NCI-H1417 treated with DMSO at 0.1 percent for 48 hours (cell line): ENCODE data around the gene TP73.

Experiments
- DNase-seq: peaks from one replicate; lab custom pipeline; 2025; lab: John Stamatoyannopoulos, UW

Gene TP73

DNA sequence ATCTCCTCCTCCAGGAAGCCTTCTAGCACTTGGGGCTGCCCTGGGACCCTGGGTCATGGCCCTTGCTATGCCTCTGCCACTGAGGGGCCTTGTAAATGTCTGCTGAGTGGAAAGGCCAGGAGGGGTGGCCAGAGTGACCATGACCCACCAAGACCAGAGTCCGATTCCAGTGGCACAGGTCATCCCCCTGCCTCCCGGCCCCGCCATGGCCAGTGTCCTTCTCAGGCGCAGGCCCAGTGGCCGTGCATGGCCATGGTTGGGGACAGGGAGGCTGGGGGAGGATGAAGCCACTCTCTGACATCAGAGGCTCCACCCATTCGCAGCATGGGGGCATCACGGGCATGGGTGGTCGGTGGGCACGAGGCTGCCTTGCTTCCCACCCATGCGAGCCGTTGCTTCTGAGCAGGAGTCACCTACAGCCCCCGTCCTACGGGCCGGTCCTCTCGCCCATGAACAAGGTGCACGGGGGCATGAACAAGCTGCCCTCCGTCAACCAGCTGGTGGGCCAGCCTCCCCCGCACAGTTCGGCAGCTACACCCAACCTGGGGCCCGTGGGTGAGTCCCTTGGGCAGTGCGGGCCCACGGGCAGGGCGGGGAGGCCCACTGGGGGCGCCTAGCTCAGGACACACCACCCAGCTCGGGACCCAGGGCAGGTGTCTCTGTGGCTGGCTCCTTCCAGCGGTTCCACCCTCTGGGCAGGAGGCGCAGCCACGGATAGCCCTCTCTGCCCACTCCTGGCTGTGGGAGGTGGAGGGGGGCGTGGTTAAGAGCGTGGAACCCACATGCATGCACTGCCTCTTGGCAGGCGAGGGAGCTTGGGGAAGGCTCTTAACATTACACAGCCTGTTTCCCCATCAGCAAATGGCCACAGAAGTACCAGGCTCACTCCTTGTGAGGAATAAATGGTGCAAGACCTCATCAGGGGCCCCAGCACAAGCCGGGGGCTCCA lies 77.6 kb downstream of the TP73 start:
- no peak for DNase-seq

DNA sequence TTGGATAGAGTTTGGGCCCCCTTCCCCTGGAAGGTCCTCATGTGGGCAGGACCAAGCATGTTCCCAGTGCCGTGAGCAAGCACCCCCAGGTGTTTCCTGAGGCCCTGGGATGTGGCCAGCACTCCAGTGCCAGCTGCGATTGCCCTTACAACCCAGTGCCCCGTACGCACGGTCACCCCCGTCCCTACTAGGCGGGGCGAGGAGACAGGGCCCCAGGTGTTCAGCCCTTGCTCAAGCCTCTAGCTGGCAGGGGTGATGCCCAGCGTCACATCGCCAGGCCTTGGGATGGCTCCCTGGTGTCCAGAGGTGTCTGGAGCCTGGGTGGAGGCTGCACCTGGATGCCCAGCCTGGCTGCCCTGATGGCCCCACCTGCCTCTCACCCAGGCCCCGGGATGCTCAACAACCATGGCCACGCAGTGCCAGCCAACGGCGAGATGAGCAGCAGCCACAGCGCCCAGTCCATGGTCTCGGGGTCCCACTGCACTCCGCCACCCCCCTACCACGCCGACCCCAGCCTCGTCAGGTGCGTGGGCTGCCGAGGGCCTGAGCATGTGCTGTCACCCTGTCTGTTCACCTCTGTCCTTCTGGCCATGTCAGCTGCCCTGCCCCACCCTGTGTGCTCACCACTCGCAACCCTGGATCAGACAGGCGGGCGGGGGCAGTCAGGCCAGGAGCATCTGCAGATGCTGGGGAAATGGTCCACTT lies 78.4 kb downstream of the TP73 start:
- no peak for DNase-seq

DNA sequence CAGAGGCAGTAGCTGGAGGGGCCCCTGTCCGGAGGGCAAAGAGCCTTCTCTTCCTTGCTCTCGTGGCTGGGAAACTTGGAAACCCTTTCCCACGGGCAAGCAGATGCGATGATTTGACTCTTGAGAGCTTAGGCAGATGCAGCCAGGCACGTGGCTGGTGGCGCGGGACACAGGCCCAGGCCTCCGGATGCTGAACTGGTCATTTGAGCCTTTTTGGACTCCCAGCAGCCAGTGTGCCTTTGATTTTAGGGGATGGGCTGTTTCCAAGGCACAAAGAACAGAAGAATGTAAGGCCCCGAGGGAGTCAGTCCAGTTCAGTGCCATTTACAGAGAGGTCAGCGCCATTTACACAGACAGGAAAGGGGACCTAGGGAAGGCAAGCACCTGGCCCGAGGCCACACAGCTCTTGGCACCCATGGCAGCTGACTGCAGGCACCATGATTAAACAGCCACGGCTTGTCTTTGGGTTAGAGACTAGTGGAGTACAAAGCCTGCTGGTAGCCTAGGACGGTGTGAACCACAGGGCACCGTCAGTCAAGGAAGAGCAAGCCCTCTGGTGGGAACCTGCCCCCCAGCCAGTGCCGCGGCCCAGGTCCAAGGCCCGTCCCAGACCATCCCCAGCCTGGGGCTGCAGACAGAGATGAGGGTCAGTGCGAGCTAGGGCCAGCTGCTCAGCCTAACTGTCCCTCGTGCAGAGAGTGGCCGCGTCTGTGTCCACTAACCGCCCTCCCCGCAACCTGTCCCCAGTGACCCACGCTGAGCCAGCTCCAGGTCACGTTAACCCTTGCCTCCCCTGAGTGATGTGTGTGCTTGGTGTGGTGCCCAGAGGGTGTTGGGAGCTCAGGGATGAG lies 79.5 kb downstream of the TP73 start:
- DNase-seq = no peak

DNA sequence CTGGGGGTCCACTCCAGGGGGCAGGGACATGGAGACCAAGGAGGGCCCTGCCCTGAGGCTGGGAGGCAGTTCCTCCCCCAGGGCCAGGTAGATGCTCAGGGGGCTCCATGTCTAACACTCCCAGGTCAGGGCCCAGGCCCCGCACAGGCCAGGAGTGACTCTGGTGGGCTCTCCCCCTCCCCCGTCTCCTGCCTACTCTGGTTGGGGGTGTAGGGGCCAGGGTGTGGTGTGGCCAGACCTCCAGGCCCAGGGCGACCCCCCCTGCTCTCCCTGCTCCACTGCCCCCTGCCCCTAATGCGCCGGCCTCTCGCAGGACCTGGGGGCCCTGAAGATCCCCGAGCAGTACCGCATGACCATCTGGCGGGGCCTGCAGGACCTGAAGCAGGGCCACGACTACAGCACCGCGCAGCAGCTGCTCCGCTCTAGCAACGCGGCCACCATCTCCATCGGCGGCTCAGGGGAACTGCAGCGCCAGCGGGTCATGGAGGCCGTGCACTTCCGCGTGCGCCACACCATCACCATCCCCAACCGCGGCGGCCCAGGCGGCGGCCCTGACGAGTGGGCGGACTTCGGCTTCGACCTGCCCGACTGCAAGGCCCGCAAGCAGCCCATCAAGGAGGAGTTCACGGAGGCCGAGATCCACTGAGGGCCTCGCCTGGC lies 80.2 kb downstream of the TP73 start:
- DNase-seq = no peak

DNA sequence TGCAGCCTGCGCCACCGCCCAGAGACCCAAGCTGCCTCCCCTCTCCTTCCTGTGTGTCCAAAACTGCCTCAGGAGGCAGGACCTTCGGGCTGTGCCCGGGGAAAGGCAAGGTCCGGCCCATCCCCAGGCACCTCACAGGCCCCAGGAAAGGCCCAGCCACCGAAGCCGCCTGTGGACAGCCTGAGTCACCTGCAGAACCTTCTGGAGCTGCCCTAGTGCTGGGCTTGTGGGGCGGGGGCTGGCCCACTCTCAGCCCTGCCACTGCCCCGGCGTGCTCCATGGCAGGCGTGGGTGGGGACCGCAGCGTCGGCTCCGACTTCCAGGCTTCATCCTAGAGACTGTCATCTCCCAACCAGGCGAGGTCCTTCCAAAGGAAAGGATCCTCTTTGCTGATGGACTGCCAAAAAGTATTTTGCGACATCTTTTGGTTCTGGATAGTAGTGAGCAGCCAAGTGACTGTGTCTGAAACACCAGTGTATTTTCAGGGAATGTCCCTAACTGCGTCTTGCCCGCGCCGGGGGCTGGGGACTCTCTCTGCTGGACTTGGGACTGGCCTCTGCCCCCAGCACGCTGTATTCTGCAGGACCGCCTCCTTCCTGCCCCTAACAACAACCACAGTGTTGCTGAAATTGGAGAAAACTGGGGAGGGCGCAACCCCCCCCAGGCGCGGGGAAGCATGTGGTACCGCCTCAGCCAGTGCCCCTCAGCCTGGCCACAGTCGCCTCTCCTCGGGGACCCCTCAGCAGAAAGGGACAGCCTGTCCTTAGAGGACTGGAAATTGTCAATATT lies 81.0 kb downstream of the TP73 start:
- no peak for DNase-seq

DNA sequence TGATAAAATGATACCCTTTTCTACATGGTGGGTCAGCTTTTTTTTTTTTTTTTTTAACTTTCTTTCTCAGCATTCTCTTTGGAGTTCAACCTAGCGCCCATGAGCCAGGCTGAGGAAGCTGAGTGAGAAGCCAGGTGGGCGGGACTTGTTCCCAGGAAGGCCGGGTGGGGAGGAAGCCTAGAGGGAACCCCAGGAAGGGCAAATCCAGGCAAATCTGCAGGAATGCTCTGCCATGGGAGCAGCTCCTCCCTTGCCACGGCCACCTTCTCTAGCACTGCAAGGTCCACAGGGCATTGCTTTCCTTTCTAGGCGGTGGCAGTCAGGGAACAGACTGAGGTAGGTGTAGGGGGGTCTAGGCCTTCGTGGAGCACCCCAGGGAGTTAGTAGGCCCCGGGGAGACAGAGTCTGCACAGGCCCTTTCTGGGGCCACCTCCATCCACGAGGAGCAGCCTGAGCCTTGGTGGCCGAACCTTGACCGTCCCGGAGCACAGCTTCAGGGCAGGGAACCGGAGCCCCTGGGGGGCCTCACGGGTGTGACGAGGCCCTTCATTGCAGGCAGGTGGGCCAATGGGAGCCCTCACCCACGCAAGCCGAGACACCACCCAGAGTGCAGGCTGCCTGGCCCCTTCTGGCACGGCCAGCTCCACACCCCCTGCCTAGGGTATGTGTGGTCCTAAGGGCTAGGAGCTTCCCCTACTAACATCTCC lies 81.7 kb downstream of the TP73 start:
- DNase-seq = no peak

DNA sequence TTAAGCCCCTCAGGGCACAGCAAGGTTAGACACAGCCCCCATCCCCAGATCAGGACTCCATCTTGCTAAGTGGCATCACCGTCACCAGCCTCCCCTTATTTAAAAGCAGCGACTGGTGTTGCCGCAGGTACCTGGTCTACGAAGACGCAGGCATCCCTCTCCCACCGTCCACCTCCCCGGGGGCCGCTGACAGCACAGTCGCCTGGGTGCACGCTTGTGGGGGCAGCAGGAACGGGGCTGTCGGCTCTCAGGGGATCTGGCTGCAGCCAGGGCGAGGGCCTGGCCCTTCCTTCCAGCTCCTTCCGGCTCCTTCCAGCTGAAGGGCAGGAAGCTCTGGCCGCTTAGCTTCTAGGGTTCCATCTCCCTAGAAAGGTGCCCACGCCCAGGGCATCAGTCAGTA lies 82.3 kb downstream of the TP73 start:
- DNase-seq = no peak

DNA sequence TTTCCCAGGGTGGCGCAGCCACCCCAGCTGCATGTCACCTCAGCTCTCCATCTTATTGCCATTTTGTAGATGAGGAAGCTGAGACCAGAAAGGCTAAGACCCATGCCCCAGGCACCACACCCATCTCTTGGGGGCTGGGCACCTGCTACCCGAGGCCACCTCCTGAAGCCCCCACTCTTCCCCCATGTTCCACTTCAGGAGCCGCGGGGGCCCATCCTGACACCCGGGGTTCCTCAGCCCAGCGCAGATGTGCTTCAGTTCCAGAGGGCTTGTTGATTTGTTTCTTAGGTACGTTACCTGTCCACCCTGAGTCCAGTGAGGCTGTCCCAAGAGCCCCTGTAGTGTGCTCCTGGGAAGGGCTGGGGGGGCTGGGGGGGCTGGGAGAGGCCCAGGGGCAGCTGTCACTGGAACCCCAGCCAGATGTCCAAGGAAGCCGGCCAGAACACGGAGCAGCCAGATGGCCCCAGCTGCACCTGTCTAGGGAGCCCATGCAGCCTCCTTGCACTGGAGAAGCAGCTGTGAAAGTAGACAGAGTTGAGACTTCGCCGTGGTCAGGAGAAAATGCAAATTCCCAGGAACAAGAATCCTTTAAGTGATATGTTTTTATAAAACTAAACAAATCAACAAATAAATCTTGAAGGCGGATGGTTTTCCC lies 82.8 kb downstream of the TP73 start:
- DNase-seq = no peak

DNA sequence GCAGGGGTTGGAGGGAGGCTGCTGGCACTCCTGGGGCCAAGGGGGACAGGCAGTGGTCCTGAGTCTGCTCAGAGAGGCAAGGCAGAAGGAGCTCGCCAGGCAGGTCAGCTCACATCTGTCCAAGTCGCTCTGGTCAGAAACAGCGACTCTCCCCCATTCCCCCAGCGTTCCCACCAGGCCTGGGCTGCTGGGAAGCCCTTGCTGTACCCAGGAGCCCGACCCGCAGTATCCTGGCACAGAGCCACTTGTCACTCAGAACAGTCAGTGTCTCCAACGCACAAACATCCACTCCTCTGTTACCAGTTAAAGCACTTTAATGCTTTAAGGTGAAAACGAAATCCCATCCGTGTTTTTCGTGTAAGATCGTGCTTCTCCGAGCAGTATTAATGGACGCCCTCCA lies 83.4 kb downstream of the TP73 start:
- DNase-seq = no peak

DNA sequence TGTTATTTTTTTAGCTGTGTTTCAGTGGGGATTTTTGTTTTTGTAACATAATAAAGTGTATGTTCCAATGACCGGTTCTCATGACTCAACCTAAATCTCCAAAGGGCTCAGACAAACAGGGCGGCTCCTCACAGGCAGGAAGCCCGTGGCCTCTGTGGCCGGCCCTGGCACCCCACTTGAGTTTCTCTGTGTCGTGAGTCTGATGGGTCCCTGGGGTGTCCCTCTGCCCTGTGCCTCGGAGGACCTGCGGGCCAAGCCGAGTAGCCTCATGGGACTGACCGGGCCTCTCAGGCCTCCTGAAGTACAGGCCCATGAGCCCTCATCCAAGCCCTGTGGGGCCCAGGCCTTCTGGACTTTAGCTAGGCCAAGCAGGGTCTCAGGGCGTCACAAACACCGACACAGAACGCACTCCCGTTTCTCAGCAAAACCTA lies 83.8 kb downstream of the TP73 start:
- DNase-seq = no peak

DNA sequence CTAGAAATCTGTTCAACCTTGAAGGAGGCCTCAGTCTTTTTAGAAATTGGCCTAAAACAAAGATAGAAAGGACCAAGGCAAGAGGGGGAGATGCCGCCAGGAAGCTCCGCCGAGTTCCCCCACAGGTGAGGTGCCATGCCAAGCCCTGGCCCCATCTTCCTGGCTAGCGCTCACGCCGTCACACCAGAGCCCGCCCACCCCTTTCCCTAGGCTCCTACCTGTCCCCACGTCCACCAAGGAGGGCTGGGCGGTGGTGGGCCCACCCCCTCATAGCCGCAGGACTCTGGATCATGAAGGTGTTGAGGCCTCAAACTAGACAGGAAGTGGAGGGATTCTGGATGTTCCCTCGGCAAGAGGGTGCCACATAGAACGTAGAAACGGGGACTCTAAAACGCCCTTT lies 84.4 kb downstream of the TP73 start:
- DNase-seq = no peak

DNA sequence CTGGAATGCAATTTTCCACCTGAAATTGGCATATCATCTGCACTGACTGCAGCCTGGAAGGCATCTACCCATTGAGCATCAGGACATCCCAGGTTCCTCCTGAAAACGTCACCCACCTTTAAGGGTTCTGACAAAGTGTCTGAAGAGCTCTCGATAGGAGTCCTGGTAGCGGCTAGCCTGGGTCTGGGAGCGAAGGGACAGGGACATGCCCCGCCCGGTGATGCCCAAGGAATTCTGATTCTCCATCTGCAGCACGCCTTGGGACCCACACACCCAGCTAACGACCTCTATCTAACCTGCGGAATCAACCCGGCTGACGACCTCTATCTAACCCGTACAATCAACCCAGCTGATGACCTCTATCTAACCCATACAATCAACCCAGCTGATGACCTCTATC lies 86.6 kb downstream of the TP73 start:
- no peak for DNase-seq

DNA sequence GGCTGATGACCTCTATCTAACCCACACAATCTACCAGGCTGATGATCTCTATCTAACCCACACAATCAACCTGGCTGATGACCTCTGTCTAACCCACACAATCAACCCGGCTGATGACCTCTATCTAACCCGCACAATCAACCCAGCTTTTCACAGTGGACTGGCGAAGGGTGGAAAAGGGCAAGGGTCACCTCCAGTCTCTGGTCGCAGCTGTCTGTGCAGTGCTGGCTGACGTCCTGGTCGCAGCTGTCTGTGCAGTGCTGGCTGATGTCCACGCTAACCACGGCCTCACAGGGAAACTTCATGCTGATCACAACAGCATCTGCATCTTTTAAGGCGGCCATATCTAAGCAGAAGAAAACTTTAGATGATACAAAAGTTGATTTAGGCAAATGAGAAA lies 87.7 kb downstream of the TP73 start:
- no peak for DNase-seq

DNA sequence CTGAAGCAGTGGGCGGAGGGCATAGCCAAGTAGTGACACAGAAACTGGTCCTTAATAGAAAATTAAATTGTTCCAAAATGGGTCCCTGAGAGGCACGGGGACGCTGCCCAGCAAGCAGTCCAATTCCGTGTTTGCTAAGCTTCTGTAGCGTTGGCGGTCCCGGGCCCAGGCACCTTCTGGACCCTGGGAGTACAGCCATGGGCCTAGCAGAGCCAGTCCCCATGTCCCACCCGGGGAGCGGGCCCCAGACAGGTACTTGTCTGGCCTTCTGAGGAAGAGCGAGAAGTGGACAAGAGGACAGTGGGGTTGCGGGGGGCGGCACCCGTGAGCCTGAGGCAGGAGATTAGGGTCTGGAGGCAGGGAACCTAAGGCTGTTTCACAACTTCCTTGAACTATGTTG lies 88.4 kb downstream of the TP73 start:
- DNase-seq = no peak

DNA sequence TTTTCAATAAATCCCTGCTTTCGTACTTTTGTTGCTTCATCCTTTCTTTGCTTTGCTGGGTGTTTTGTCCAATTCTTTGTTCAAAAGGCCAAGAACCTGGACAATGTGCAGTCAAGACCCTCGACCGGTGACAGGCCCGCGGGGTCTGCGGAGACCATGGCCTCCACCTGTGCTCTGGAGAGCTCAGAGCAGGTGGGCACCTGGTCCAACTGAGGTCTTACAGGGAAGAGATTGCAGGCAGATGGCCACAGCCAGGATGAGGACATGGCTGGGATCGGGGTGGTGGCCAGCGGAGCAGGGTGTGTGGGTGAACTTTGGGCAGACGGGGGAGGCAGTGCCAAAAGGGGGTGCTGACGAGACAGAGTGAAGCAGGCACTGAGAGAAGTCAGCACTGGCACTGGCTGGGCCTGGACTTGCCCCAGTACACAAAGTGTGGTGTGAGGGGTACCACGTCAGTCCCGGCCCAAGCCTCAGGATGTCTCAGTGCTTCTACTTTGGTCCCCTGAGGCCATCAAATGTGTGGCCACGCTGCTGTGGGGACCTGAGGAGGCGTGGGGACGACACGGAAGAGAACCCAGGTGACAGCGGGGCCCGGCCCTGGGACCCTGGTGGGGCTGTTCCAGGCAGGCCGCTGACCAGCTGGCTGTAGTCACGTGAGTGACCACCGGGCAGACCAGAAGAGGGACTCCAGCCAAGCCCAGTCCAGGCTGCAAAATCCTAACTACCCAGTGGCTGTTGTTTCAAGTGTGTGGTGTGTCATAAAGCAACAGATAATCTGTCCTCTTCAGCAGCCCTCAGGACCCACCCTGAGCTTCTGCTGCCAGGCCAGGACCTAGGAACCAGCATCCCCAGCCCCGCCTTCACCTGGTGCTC lies 89.5 kb downstream of the TP73 start:
- DNase-seq = no peak

DNA sequence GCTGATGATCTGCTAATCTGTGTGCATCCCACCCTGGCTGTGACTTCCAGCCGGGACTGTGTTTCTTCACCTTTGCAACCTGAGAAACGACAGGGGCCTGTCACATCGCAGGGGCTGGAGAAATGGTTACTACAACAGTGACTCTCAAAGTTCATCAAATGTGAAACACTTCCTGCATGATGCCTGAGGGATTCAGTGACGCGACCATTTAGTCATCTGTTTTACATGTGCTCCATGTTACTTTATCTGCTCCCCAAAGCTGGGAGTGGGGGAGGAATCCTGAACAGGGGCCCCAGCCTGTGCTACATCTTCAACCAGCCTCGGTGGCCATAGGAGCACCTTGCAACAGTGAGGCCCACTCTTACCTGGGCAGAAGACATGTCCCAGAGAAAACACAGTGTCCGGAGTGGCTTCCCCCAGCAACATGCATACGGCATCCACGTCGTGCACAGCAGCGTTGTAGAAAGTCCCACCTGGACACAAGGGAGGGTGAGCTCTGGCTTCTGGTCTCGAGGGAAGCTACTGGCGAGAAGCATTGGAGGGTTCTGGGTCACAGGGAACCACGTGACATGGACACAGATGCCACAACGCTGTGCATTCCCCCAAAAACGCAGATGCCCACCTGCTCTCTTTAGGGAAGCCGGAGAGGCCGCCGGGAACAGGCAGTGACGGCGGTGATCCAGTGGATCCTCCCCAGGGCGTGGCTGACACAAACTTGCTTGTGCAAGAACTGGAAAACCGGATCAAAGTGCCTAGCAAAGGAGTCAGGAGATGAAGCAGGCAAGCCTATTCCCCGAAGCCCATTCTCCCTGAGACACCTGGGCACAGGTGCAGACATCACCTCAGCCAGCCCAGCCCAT lies 90.4 kb downstream of the TP73 start:
- no peak for DNase-seq

DNA sequence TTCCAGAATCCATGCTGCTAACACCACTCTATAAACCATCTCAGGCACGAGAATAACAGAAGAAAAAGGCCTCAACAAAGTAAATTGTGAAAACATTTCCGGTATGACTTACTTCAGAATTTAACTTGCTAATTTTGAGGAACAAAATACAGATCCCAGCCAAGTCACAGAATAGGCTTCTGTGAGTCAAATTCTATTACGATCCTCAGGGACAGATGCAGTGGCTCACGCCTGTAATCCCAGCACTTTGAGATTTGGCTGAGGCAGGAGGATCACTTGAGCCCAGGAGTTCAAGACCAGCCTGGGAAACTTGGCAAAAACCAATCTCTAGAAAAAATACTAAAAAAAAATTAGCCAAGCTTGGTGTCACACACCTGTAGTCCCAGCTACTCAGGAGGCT lies 91.1 kb downstream of the TP73 start:
- DNase-seq = no peak

DNA sequence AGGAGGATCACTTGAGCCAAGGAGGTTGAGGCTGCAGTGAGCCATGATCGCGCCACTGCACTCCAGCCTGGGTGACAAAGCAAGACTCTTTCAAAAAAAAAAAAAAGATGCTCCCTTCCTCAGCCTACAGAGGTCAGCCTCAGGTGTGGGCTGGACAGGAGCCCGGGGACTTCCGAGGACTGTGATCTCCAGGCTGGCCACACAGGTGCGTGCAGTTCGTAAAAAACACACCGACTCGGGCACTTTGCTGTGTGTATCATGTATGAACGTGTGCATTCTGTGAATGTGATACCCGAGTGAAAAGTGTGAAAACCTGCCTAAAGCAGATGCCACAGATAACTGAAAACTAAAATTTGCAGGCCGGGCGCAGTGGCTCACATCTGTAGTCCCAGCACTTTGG lies 91.5 kb downstream of the TP73 start:
- DNase-seq = no peak
